ENCODE results near the gene SIAH1.
"Not testable (repeated sequence)": the region's sequence is repeated elsewhere in the genome, so short reads cannot be mapped to it uniquely, and the experiment has no call there.

The SIAH1 gene

DNA sequence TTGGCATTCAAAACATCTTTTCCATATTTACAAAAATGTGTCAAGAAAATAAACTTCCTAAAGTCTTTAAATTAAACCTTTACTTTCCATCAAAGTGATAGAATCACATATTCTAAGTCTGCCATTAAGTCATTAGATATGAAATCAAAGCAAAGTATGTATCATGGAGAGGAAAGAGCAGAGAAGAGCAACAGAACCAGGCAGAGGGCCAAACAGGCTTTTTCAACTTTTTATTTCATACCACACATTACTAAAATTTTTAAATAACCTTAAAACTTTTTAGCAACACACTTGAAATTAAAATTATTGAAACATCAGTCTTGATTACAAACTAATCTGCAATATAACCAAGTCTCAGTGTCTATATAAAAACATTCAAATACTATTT is 13.8 kb downstream of the SIAH1 start:
- Histone ChIP-seq H3K27ac (replicated peaks; ENCODE audit: low read length) (no peak overlapping the region), H3K23ac (ENCODE audit: low read depth, low read length, poor library complexity) (no peak overlapping the region), H3K36me3 (replicated peaks in 1 of 2; ENCODE audit: control insufficient read depth in 2 of 2, insufficient read depth in 2 of 2, low read length in 2 of 2) (no peaks in the 10 kb centered on the region), H3K4ac (ENCODE audit: low read length) (no peak overlapping the region), H3K4me1 (ENCODE audit: control insufficient read depth in 2 of 2, insufficient read depth in 1 of 2, low read depth in 1 of 2, low read length in 2 of 2) (peaks cover 2 to 3% of the 10 kb centered on the region in 2 donors), H3K4me2 (ENCODE audit: insufficient read depth, low read length, poor library complexity, severe bottlenecking) (no peak overlapping the region), H3K9ac (ENCODE audit: low read depth, low read length, poor library complexity) (no peak overlapping the region), H2AK5ac (ENCODE audit: low read depth, low read length) (no peak overlapping the region), H2BK12ac (ENCODE audit: low read length) (no peak overlapping the region), H3K9me3 (replicated peaks in 1 of 2; ENCODE audit: control insufficient read depth in 2 of 2, insufficient read depth in 1 of 2, low read depth in 1 of 2, low read length in 2 of 2) (no peaks in the 10 kb centered on the region), H2BK120ac (ENCODE audit: low read depth, low read length) (no peak overlapping the region), H2BK5ac (ENCODE audit: low read length) (no peak overlapping the region), H3K4me3 (ENCODE audit: low read length in 2 of 2) (no peak overlapping the region), H3K79me1 (ENCODE audit: low read depth, low read length) (no peaks in the 10 kb centered on the region), H2BK15ac (ENCODE audit: low read length) (no peak overlapping the region), H4K91ac (ENCODE audit: low read depth, low read length, poor library complexity) (no peak overlapping the region), H3K18ac (ENCODE audit: low read length) (no peak overlapping the region), H3K27me3 (ENCODE audit: control insufficient read depth in 3 of 3, insufficient read depth in 3 of 3, low read depth in 1 of 3, low read length in 3 of 3) (no peaks in the 10 kb centered on the region), H2AFZ (ENCODE audit: low read length) (no peak overlapping the region), H4K8ac (ENCODE audit: low read depth, low read length) (no peak overlapping the region), H3K14ac (ENCODE audit: low read length) (no peak overlapping the region)
- DNase-seq (ENCODE audit: low spot score) = no peak

DNA sequence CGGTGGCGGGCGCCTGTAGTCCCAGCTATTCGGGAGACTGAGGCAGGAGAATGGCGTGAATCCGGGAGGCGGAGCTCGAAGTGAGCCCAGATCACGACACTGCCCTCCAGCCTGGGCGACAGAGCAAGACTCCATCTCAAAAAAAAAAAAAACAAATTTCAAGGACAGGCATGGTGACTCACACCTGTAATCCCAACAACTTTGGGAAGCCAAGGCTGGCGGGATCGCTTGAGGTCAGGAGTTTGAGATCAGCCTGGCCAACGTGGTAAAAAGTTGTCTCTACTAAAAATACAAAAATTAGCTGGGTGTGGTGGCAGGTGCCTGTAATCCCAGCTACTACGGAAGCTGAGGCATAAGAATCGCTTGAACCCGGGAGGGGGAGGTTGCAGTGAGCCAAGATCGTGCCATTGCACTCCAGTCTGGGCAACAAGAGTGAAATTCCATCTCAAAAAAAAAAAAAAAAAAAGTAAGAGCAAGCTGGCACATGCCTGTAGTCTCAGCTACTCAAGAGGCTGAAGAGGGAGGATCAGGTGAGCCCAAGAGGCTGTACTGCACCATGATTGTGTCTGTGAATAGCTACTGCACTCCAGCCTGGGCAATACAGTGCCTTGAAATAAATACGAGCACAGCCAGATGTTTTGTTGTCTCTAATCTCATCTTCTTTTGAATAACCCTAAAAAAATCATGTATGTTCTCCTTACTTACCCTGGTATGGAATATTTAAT is 14.4 kb downstream of the SIAH1 start:
- not testable (repeated sequence) for H4K8ac ChIP-seq (ENCODE audit: low read depth, low read length); H3K4me3 ChIP-seq (ENCODE audit: low read length in 2 of 2); H3K4me1 ChIP-seq (ENCODE audit: control insufficient read depth in 2 of 2, insufficient read depth in 1 of 2, low read depth in 1 of 2, low read length in 2 of 2); H2AK5ac ChIP-seq (ENCODE audit: low read depth, low read length); H3K14ac ChIP-seq (ENCODE audit: low read length); H2BK12ac ChIP-seq (ENCODE audit: low read length); H3K4ac ChIP-seq (ENCODE audit: low read length); H2AFZ ChIP-seq (ENCODE audit: low read length); H4K91ac ChIP-seq (ENCODE audit: low read depth, low read length, poor library complexity); H3K4me2 ChIP-seq (ENCODE audit: insufficient read depth, low read length, poor library complexity, severe bottlenecking); H3K27ac ChIP-seq (replicated peaks; ENCODE audit: low read length); H3K9me3 ChIP-seq (replicated peaks in 1 of 2; ENCODE audit: control insufficient read depth in 2 of 2, insufficient read depth in 1 of 2, low read depth in 1 of 2, low read length in 2 of 2); H3K18ac ChIP-seq (ENCODE audit: low read length); DNase-seq (ENCODE audit: low spot score); H2BK5ac ChIP-seq (ENCODE audit: low read length); H3K9ac ChIP-seq (ENCODE audit: low read depth, low read length, poor library complexity); H3K23ac ChIP-seq (ENCODE audit: low read depth, low read length, poor library complexity); H3K36me3 ChIP-seq (replicated peaks in 1 of 2; ENCODE audit: control insufficient read depth in 2 of 2, insufficient read depth in 2 of 2, low read length in 2 of 2); H2BK15ac ChIP-seq (ENCODE audit: low read length); H2BK120ac ChIP-seq (ENCODE audit: low read depth, low read length); H3K79me1 ChIP-seq (ENCODE audit: low read depth, low read length); H3K27me3 ChIP-seq (ENCODE audit: control insufficient read depth in 3 of 3, insufficient read depth in 3 of 3, low read depth in 1 of 3, low read length in 3 of 3)
- WGBS, 2 donors (ENCODE audit: extremely low coverage in 2 of 2, insufficient read length in 2 of 2, insufficient replicate concordance in 1 of 2) = no CpG with 5 or more reads among the region's 18 CpGs

DNA sequence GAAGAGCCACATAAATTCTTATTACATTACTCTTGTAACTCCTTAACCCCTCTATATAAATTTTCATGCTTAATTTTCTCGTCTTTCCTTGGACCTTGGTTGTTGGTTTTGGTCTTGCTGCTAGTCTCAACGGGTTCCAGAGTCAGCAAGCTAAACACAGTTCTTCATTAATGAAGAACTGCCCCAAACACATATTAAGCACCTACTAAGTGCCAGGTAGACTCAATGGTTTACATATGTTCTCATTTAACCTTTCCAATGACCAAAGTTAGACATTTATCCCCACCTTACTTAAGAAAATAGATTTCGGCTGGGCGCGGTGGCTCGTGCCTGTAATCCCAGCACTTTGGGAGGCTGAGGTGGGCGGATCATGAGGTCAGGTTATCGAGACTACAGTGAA is 15.0 kb downstream of the SIAH1 start:
- WGBS, 2 donors (ENCODE audit: extremely low coverage in 2 of 2, insufficient read length in 2 of 2, insufficient replicate concordance in 1 of 2) = no CpG with 5 or more reads among the region's 8 CpGs
- no peak overlapping the region for H2BK12ac ChIP-seq (ENCODE audit: low read length)

DNA sequence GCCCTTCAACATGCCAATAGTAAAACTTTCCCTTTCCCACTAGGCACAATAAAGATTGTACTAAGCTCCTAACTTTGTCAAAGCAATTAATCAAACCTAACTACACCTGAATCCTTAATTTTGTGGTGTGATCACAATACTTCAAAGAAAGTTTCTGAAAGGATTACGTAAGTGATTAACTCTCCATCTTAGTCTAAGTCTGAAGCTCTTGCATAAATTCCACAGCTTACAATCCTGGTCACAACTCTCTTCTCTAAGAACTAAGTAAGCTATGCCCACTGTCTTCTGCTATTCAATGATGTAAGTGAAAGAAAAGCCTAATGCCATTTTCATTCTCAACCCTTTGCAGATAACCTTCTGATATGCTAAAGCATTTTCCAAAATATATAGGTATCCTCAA is 15.4 kb downstream of the SIAH1 start:
- H2BK120ac ChIP-seq (ENCODE audit: low read depth, low read length) = no peak overlapping the region
- H2AK5ac ChIP-seq (ENCODE audit: low read depth, low read length) = no peak overlapping the region
- H3K79me1 ChIP-seq (ENCODE audit: low read depth, low read length) = no peaks in the 10 kb centered on the region
- H2BK15ac ChIP-seq (ENCODE audit: low read length) = no peak overlapping the region
- H3K4me1 ChIP-seq (ENCODE audit: control insufficient read depth in 2 of 2, insufficient read depth in 1 of 2, low read depth in 1 of 2, low read length in 2 of 2) = peaks cover 10 to 14% of the 10 kb centered on the region in 2 donors
- no peak overlapping the region for H3K27ac ChIP-seq (replicated peaks; ENCODE audit: low read length)
- H3K27me3 ChIP-seq (ENCODE audit: control insufficient read depth in 3 of 3, insufficient read depth in 3 of 3, low read depth in 1 of 3, low read length in 3 of 3) = no peaks in the 10 kb centered on the region
- H3K36me3 ChIP-seq (replicated peaks in 1 of 2; ENCODE audit: control insufficient read depth in 2 of 2, insufficient read depth in 2 of 2, low read length in 2 of 2) = no peaks in the 10 kb centered on the region
- no peak overlapping the region for H3K18ac ChIP-seq (ENCODE audit: low read length)
- H3K4me3 ChIP-seq (ENCODE audit: low read length in 2 of 2) = no peak overlapping the region
- no peak overlapping the region for H3K4me2 ChIP-seq (ENCODE audit: insufficient read depth, low read length, poor library complexity, severe bottlenecking)
- no peaks in the 10 kb centered on the region for H3K9me3 ChIP-seq (replicated peaks in 1 of 2; ENCODE audit: control insufficient read depth in 2 of 2, insufficient read depth in 1 of 2, low read depth in 1 of 2, low read length in 2 of 2)
- WGBS, 2 donors (ENCODE audit: extremely low coverage in 2 of 2, insufficient read length in 2 of 2, insufficient replicate concordance in 1 of 2) = no CpG with 5 or more reads among the region's 1 CpG
- H3K23ac ChIP-seq (ENCODE audit: low read depth, low read length, poor library complexity) = no peak overlapping the region
- H2BK5ac ChIP-seq (ENCODE audit: low read length) = no peak overlapping the region
- H4K8ac ChIP-seq (ENCODE audit: low read depth, low read length) = no peak overlapping the region
- no peak overlapping the region for H2AFZ ChIP-seq (ENCODE audit: low read length)
- no peak overlapping the region for H3K4ac ChIP-seq (ENCODE audit: low read length)
- no peak overlapping the region for H4K91ac ChIP-seq (ENCODE audit: low read depth, low read length, poor library complexity)
- DNase-seq (ENCODE audit: low spot score) = no peak
- H3K9ac ChIP-seq (ENCODE audit: low read depth, low read length, poor library complexity) = no peak overlapping the region
- no peak overlapping the region for H3K14ac ChIP-seq (ENCODE audit: low read length)
- H2BK12ac ChIP-seq (ENCODE audit: low read length) = no peak overlapping the region

More for the DNA sequence above, 15.0 kb downstream of the SIAH1 start:
- H3K27me3 ChIP-seq (ENCODE audit: control insufficient read depth in 3 of 3, insufficient read depth in 3 of 3, low read depth in 1 of 3, low read length in 3 of 3) = no peaks in the 10 kb centered on the region
- no peak overlapping the region for H3K18ac ChIP-seq (ENCODE audit: low read length)
- no peak overlapping the region for H3K4ac ChIP-seq (ENCODE audit: low read length)
- peaks cover 6 to 9% of the 10 kb centered on the region in 2 donors for H3K4me1 ChIP-seq (ENCODE audit: control insufficient read depth in 2 of 2, insufficient read depth in 1 of 2, low read depth in 1 of 2, low read length in 2 of 2)
- H3K23ac ChIP-seq (ENCODE audit: low read depth, low read length, poor library complexity) = no peak overlapping the region
- H3K9me3 ChIP-seq (replicated peaks in 1 of 2; ENCODE audit: control insufficient read depth in 2 of 2, insufficient read depth in 1 of 2, low read depth in 1 of 2, low read length in 2 of 2) = no peaks in the 10 kb centered on the region
- no peak overlapping the region for H2BK5ac ChIP-seq (ENCODE audit: low read length)
- no peaks in the 10 kb centered on the region for H3K36me3 ChIP-seq (replicated peaks in 1 of 2; ENCODE audit: control insufficient read depth in 2 of 2, insufficient read depth in 2 of 2, low read length in 2 of 2)
- no peak overlapping the region for H3K4me2 ChIP-seq (ENCODE audit: insufficient read depth, low read length, poor library complexity, severe bottlenecking)
- no peak for DNase-seq (ENCODE audit: low spot score)
- no peak overlapping the region for H2BK120ac ChIP-seq (ENCODE audit: low read depth, low read length)
- H3K9ac ChIP-seq (ENCODE audit: low read depth, low read length, poor library complexity) = no peak overlapping the region
- H3K27ac ChIP-seq (replicated peaks; ENCODE audit: low read length) = no peak overlapping the region
- no peak overlapping the region for H3K14ac ChIP-seq (ENCODE audit: low read length)
- no peak overlapping the region for H4K91ac ChIP-seq (ENCODE audit: low read depth, low read length, poor library complexity)
- no peak overlapping the region for H3K4me3 ChIP-seq (ENCODE audit: low read length in 2 of 2)
- no peaks in the 10 kb centered on the region for H3K79me1 ChIP-seq (ENCODE audit: low read depth, low read length)
- no peak overlapping the region for H2AFZ ChIP-seq (ENCODE audit: low read length)
- no peak overlapping the region for H2BK15ac ChIP-seq (ENCODE audit: low read length)
- no peak overlapping the region for H2AK5ac ChIP-seq (ENCODE audit: low read depth, low read length)
- H4K8ac ChIP-seq (ENCODE audit: low read depth, low read length) = no peak overlapping the region
